ENCODE results near the gene ZNF740. TPM values are rescaled to one million over a fixed set of nuclear protein-coding genes. Genes with fewer than 3 reads are reported as not detected.

Gene ZNF740
- total RNA-seq, 1 donor from 2014 or later = 5.9 TPM

- H3K4me1 ChIP-seq = peaks cover 24 to 41% of the 10 kb centered on the region in 2 donors
- H3K4me3 ChIP-seq = peak overlapping the region in 1 of 2 donors; percentile 17
- H3K36me3 ChIP-seq = peaks cover 9 to 13% of the 10 kb centered on the region in 2 donors
- no peaks in the 10 kb centered on the region for H3K9me3 ChIP-seq
- no peak for DNase-seq (ENCODE audit: low spot score in 2 of 2)
- peak overlapping the region; percentile 92 to 96 for H3K27ac ChIP-seq
- H3K27me3 ChIP-seq = no peaks in the 10 kb centered on the region
- TF ChIP-seq, protein P1, sequence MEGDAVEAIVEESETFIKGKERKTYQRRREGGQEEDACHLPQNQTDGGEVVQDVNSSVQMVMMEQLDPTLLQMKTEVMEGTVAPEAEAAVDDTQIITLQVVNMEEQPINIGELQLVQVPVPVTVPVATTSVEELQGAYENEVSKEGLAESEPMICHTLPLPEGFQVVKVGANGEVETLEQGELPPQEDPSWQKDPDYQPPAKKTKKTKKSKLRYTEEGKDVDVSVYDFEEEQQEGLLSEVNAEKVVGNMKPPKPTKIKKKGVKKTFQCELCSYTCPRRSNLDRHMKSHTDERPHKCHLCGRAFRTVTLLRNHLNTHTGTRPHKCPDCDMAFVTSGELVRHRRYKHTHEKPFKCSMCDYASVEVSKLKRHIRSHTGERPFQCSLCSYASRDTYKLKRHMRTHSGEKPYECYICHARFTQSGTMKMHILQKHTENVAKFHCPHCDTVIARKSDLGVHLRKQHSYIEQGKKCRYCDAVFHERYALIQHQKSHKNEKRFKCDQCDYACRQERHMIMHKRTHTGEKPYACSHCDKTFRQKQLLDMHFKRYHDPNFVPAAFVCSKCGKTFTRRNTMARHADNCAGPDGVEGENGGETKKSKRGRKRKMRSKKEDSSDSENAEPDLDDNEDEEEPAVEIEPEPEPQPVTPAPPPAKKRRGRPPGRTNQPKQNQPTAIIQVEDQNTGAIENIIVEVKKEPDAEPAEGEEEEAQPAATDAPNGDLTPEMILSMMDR (IDR thresholded peaks at IDR 0.05) = no peak
- intact Hi-C loops (cut with DNase I) = loop anchor here (10.0 kb wide), 1 partner anchor 1179 kb away; no protein-coding TSS in a partner anchor
Measured at GRCh38 chr12:53224061-53224896, 43.8 kb downstream of the ZNF740 start.

DNA sequence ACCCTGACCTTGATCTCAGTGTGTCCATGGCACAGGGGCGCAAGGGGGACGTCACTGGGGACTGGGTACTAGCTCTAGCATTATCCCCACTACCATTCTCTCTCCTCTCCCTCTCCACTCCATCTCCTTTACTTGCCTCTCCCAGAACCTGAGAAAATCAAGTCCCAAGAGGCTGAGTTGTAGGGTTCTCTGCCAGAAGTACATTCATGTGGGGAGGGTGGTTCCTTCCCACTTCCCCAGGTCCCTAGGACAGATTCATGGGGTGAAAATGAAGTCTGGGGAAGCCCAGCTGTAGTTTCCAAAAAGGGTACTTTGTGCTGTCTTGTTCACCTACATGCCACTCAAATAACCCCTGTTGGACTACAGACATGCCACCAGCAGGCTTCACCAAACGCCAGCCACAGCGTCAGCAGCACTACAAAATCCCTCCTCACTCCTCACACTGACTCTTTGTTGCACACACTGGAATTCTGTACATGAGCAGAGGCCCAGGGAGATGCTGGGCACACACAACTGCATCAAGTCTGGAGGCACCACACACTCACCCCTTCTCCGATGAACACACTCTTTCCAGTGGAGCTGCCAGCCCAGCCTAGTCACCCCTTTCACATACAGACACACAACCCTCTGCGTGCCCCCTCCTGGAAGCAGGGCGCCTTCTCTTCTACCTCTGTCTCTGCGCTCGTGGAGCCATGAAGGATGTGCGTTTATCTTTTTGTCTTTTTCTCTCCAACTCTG lies 44.5 kb downstream of the ZNF740 start:
- DNase-seq (ENCODE audit: low spot score in 2 of 2) = peak in 1 of 2 donors; percentile 87
- H3K9me3 ChIP-seq = no peaks in the 10 kb centered on the region
- peak overlapping the region; percentile 92 to 96 for H3K27ac ChIP-seq
- peaks cover 24 to 47% of the 10 kb centered on the region in 2 donors for H3K4me1 ChIP-seq
- intact Hi-C loops (cut with DNase I) = loop anchor here (10.0 kb wide), 1 partner anchor 1180 kb away; no protein-coding TSS in a partner anchor
- H3K36me3 ChIP-seq = peaks cover 9 to 13% of the 10 kb centered on the region in 2 donors
- TF ChIP-seq, protein P1 (IDR thresholded peaks at IDR 0.05) = no peak
- peak overlapping the region in 1 of 2 donors; percentile 3 for H3K4me3 ChIP-seq
- H3K27me3 ChIP-seq = no peaks in the 10 kb centered on the region

DNA sequence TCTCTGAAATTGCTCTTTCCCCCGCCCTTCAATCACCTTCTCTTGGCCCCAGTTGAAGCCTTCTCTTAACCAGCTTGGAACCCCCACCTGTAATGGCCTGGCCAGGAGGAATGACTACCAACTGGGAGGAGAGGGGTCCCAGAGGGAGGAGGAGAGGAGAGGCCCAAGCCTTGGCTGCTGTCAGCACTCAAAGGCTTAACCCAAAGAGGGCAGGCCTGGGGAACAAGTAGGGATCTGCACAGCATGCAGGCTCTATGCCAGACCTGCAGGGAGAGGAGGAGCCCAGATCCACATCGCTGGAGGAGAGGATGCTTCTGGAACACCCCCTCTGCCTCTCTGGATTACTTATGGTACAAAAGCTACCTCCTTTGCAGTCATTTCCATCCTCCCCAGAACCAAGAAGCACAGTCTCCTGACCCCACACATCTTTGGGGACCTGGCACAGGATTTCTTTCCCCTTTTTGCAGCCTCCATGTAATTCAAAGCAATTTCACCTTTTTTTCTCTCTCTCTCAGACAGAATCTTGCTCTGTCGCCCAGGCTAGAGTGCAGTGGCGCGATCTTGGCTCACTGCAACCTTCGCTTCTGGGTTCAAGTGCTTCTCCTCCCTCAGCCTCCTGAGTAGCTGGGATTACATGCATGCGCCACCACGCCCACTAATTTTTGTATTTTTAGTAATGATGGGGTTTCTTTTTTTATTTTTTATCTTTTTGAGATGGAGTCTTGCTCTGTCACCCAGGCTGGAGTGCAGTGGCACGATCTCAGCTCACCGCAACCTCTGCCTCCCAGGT lies 45.3 kb downstream of the ZNF740 start:
- H3K4me1 ChIP-seq = peaks cover 24 to 53% of the 10 kb centered on the region in 2 donors
- intact Hi-C loops (cut with DNase I) = loop anchor here (10.0 kb wide), 1 partner anchor 1181 kb away; no protein-coding TSS in a partner anchor

GRCh38 chr12:53226815-53227214 lies 46.3 kb downstream of the ZNF740 start:
- H3K4me1 ChIP-seq = peaks cover 24 to 53% of the 10 kb centered on the region in 2 donors
- peak overlapping the region in 1 of 2 donors; percentile 87 for H3K27ac ChIP-seq
- DNase-seq (ENCODE audit: low spot score in 2 of 2) = no peak

More for the DNA sequence above, 45.3 kb downstream of the ZNF740 start:
- TF ChIP-seq, protein P1 (IDR thresholded peaks at IDR 0.05) = no peak
- H3K27me3 ChIP-seq = no peaks in the 10 kb centered on the region
- no peaks in the 10 kb centered on the region for H3K9me3 ChIP-seq
- H3K27ac ChIP-seq = peak overlapping the region; percentile 92 to 96
- DNase-seq (ENCODE audit: low spot score in 2 of 2) = no peak
- peak overlapping the region in 1 of 2 donors; percentile 3 for H3K4me3 ChIP-seq
- peaks cover 9 to 13% of the 10 kb centered on the region in 2 donors for H3K36me3 ChIP-seq

More at GRCh38 chr12:53226815-53227214, 46.3 kb downstream of the ZNF740 start:
- Histone ChIP-seq H3K9me3 (no peaks in the 10 kb centered on the region), H3K4me3 (no peak overlapping the region), H3K27me3 (no peaks in the 10 kb centered on the region), H3K36me3 (peaks cover 9 to 13% of the 10 kb centered on the region in 2 donors)
- TF ChIP-seq, protein P1 (IDR thresholded peaks at IDR 0.05) = no peak
- intact Hi-C loops (cut with DNase I) = loop anchor here (10.0 kb wide), 1 partner anchor 1182 kb away; no protein-coding TSS in a partner anchor

Data from ascending aorta (tissue), 2 donors.